RPMI7951 (cell line): Measurements from ENCODE around the gene SNRNP200. TPM values are rescaled to one million over a fixed set of nuclear protein-coding genes. Genes with fewer than 3 reads are reported as not detected.

Source experiments
- DNase-seq: peaks from one replicate; pipeline ENCODE4 v3.0.0-alpha.2; 2012; ENCODE audit warnings: low read depth
- total RNA-seq: library from RNA; depleted of rRNA; stranded (reverse); fragments of >200 nt; shearing (Covaris generic); gene quantifications from 2 replicates; pipeline ENCODE4 v1.2.3, GENCODE V29; 2014; rRNA removed

The SNRNP200 gene
- 46.1 and 49.3 TPM in 2 replicates for total RNA-seq

GRCh38 chr2:96305091-96305978 is at the start of gene SNRNP200:
TSS of gene SNRNP200 (minus strand) at chr2:96305546. CDS start at chr2:96305437, 109 bp downstream.
- peak; percentile 88 for DNase-seq

DNA sequence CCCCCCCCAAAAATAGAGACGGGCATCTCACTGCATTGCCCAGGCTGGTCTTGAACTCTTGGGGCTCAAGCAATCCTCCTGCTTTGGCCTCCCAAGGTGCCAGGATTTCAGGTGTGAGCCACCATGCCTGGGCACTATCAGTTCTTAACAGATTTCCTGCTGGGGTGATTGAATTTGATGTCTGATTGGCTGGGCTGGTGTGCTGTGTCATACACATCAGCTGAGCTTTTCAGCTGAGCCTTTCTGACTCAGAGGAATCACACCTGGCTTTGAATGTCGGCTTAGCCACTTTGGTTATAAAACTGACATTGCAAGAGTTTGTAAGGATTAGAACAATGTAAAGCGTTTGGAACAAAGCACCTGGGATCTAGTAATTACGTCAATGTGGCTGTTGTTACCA is 49.1 kb upstream of the SNRNP200 start:
- no peak for DNase-seq

DNA sequence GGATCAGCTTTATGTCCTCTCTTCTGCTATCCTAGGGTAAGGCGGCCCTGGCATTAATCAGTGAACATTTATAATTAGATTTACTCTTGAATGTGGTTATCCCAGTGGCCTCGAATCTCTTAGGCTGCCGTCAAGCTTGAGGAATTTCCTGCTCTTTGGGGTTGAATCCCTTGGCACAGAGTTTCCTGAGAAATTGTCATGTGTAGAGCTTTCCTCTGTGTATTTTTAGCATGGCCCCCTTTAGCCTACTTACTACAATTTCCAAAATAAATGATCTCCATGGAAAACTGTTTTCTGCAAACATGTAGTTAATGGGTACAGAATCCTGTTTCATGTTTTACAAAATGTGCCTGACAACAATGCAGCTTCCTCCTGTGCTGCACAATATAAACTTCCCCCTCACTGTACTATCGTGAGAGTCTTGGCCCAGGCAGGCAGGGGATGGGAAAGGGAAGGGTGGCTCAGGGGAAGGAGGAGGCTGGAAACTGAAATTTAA is 48.3 kb upstream of the SNRNP200 start:
- DNase-seq = no peak

DNA sequence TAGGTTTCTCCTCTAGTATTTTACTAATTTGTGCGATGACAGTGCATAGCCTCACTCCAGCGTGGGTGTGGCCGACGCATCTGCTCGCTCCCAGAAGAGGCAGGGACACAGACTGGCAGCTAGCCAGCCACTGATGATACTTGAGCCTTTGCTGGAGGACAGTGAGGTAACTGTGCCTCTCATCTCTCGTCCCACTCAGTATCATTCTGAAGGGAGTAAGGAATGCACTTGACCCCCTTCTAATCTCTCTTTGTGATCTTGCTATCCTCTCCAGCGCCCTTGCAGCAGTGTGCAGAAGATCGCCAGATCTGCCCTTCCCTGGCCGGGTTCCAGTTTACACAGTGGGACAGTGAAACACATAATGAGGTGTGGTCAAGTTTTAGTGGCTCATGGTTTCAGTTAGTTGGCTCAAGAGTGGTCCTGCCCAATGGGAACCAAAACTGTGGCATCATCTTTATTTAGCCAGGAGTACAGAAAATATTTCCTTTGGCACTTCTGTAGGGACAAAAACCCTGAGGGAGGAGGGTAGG is 47.8 kb upstream of the SNRNP200 start:
- DNase-seq = peak; percentile 62

- DNase-seq = no peak
These were observed 42.0 kb upstream of the SNRNP200 start for GRCh38 chr2:96347395-96347794.

DNA sequence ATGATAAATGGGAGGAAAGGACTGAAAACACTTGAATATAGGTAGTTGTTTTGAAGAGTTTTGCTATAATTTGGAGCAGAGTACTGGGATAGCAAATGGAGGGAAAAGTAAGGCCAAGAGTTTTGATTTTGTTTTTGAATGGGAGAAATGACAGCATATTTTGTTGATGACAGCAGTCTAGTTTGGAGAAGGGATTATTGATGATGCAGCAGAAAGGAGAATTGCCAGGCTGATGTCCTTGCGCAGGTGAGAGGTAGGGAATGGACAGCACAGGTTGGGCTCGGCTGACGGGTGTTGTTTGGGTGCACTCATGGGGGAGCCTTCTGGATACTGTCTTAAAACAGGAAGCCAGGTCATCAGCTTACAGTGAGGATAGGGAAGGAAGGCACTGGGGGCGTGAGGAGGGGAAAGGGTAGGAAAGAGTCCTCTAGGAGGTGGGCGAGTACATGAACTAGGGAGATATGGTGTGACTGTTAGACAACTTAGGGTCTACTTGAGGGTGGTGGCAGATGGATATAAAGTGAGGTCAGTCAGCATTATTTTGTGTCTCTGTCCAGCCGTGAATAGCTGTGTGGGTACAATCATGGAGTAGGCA is 40.6 kb upstream of the SNRNP200 start:
- DNase-seq = no peak

DNA sequence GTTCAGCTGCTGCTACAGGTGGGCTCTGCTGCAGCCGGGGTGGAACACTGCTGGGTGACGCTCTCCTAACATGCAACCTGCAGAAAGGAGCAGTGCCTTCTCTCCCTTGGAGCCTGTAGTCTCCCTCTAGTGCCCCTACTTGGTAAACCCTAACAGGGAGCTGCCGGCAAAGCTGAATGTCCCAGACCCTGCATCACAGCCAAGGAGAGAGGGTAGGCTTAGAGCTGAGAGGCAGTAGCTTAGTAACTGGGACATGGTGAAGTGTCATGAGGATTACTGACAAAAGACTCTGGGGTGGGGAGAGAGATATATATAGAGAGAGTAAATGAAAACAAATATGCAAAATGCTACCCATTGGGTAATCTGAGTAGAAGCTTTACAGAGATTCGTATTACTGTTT is 40.1 kb upstream of the SNRNP200 start:
- no peak for DNase-seq

- DNase-seq = no peak
These were observed 38.7 kb upstream of the SNRNP200 start for GRCh38 chr2:96344011-96344410.

GRCh38 chr2:96342085-96342484 is 36.7 kb upstream of the SNRNP200 start:
- DNase-seq = peak; percentile 86

- DNase-seq = no peak
These were observed 36.3 kb upstream of the SNRNP200 start for GRCh38 chr2:96341641-96342040.

DNA sequence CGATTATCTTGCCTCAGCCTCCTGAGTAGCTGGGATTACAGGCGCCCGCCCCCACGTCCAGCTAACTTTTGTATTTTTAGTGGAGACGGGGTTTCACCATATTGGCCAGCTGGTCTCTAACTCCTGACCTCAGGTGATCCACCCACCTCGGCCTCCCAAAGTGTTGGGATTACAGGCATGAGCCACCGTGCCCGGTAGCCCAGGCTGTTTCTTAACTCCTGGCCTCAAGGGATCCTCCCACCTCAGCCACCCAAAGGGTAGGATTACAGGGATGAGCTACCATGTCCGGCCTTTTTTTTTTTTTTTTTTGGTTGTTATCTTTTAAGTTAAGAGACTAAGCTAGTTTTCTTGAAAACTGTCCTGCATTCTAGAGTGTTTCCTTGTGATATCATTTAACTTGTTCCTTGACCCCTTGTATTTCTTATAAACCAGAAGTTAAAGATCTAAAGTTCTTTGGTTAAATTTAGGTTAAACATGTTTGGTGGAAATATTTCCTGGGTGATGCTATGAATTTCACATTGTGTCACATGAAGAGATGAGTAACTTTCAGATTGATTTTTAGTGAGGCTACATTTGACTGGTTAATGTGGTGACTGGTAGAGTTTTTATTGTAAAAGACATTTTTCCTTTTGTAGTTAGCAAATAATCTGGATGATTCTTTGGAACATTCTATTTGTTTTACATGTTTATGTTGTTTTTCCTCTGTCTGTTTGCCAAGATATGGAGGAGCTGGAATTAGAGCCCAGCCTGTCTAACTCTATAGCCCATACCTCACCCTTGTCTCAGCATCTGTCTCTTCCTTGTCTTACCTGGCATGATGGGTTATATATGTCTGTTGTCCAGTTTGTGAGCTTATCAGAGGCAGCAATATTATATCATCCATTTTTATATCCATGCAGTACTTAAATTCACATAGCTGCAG is 35.4 kb upstream of the SNRNP200 start:
- no peak for DNase-seq

GRCh38 chr2:96336873-96337272 is 31.5 kb upstream of the SNRNP200 start:
- no peak for DNase-seq

- no peak for DNase-seq
These were observed 30.9 kb upstream of the SNRNP200 start for GRCh38 chr2:96336104-96336775.

- DNase-seq = no peak
These were observed 28.4 kb upstream of the SNRNP200 start for GRCh38 chr2:96333708-96334107.

GRCh38 chr2:96330407-96330806 is 25.1 kb upstream of the SNRNP200 start:
- DNase-seq = peak; percentile 60

DNA sequence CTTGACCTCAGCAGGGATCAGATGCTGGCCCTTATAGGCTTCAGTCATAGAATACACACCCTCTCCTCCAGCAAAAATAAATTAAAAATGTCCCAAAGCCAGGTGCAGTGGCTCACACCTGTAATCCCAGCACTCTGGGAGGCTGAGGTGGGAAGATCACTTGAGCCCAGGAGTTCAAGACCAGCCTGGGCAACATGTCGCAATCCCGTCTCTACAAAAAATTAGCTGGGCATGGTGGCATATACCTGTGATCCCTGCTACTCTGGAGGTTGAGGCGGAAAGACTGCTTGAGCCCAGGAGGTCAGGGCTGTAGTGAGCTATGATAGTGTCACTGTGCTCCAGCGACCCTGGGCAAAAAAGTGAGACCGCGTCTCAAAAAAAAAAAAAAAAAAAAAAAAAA is 24.5 kb upstream of the SNRNP200 start:
- DNase-seq = no peak

DNA sequence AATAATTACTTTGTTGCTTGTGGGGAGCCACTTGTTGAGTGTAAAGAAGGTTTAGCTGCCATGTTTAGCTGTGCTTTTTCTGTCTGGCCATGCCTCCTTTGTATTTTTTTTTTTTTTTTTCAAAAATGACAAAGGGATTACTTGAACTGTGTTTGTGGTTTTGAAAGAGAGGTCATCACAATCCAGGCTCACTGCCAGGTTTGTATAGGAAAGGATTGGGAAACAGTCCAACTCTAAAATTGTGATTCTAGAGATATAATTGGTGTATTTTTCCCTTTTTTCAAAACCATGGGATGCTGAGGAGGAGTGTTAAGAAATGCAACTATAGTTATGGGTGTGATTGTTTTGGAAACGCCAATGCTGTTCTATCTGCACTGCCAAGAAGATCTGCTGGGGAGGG is 24.1 kb upstream of the SNRNP200 start:
- DNase-seq = peak; percentile 79

- DNase-seq = no peak
These were observed 21.9 kb upstream of the SNRNP200 start for GRCh38 chr2:96326990-96327820.

DNA sequence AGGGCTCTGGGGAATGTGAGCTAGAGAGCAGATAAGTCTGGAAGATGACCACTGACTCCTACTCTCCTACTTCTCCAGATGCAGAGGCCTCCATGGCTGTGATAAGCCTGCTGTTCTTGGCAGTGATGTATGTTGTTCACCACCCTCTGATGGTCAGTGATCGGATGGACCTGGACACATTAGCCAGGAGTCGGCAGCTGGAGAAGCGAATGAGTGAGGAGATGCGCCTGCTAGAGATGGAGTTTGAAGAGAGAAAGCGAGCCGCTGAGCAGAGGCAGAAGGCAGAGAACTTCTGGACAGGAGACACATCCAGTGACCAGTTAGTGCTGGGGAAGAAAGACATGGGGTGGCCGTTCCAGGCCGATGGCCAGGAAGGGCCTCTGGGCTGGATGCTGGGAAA is 21.2 kb upstream of the SNRNP200 start:
- DNase-seq = no peak

DNA sequence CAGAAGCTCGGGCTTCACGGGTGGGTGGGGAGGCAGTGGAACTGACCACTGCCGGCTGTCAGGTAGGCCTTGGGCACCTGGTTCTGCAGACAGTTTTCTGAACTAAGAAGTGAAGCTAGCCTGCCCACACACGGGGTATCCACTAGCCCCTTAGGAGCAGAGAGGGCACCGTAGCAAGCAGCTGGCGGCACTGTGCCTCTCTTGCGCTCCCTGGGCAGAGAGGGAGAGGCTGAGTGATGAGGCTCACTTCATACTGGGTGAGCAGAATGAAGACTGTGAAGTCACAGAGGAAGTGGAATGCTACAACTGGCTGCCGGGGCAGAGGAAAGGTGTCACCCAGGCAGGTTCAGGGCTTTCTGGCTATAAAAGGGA is 20.5 kb upstream of the SNRNP200 start:
- DNase-seq = no peak
